Smooth muscle cell (in vitro differentiated cells): ENCODE measurements around the gene SARM1. TPM values are rescaled to one million over a fixed set of nuclear protein-coding genes. Genes with fewer than 3 reads are reported as not detected.

Source experiments
- DNase-seq: peaks from one replicate; lab custom pipeline; 2025; ENCODE audit not compliant: unreplicated experiment; lab: John Stamatoyannopoulos, UW
- H2AFZ ChIP-seq: fragments of 200-600 bp; sonication (generic); 2 replicates; pipeline ENCODE4 v1.6.0; 2016; ENCODE audit warnings: antibody characterized with exemption, low read depth, mild to moderate bottlenecking
- H3F3A ChIP-seq: fragments of 200-600 bp; sonication (generic); 2 replicates; pipeline ENCODE4 v1.6.0; 2017; ENCODE audit warnings: antibody characterized with exemption, low read depth
- H3K27ac ChIP-seq: fragments of 200-600 bp; sonication (generic); 2 replicates; pipeline ENCODE4 v1.5.1; 2016; ENCODE audit warnings: low read depth, mild to moderate bottlenecking
- H3K27me3 ChIP-seq: fragments of 200-600 bp; sonication (generic); 2 replicates; pipeline ENCODE4 v1.6.1; 2016; ENCODE audit warnings: low read depth, mild to moderate bottlenecking
- H3K36me3 ChIP-seq: fragments of 200-600 bp; sonication (generic); 2 replicates; pipeline ENCODE4 v1.5.1; 2016; ENCODE audit warnings: low read depth
- H3K4me1 ChIP-seq: fragments of 200-600 bp; sonication (generic); 2 replicates; pipeline ENCODE4 v1.5.1; 2016; ENCODE audit warnings: low read depth
- H3K4me2 ChIP-seq: fragments of 200-600 bp; sonication (generic); 2 replicates; pipeline ENCODE4 v1.6.0; 2016; ENCODE audit warnings: mild to moderate bottlenecking
- H3K4me3 ChIP-seq: fragments of 200-600 bp; sonication (generic); 2 replicates; pipeline ENCODE4 v1.5.1; 2016; ENCODE audit warnings: mild to moderate bottlenecking
- H3K79me2 ChIP-seq: fragments of 200-600 bp; sonication (generic); 2 replicates; pipeline ENCODE4 v1.6.0; 2016; ENCODE audit warnings: low read depth, mild to moderate bottlenecking
- H3K9ac ChIP-seq: fragments of 200-600 bp; sonication (generic); 2 replicates; pipeline ENCODE4 v1.6.0; 2016; ENCODE audit warnings: low read depth
- H3K9me3 ChIP-seq: fragments of 200-600 bp; sonication (generic); replicated peaks from 2 replicates; pipeline ENCODE4 v1.5.1; 2016; ENCODE audit warnings: low read depth
- H4K20me1 ChIP-seq: fragments of 200-600 bp; sonication (generic); 2 replicates; pipeline ENCODE4 v1.6.0; 2016; ENCODE audit warnings: low read depth
- CTCF ChIP-seq: fragments of 200-600 bp; sonication (generic); IDR thresholded peaks from 2 replicates; pipeline ENCODE4 v1.5.1; 2017; ENCODE audit warnings: borderline replicate concordance, mild to moderate bottlenecking, antibody characterized with exemption; ENCODE audit not compliant: insufficient read depth, poor library complexity, severe bottlenecking
- WGBS: methylation state at CpG from one replicate; pipeline ENCODE4 v1.1.7; 2016; ENCODE audit warnings: low lambda C conversion rate; 5-methylcytosine and 5-hydroxymethylcytosine counted together
- polyA plus RNA-seq: library from polyadenylated mRNA; unstranded; fragments of >200 nt; fragmentation: Nextera tagmentation; extraction: Ambion mirVana; gene quantifications from 2 replicates; pipeline ENCODE4 v1.2.1, GENCODE V29; 2016
- total RNA-seq: library from RNA; depleted of rRNA; stranded (reverse); fragments of >200 nt; gene quantifications from 2 replicates; pipeline ENCODE4 v1.2.3, GENCODE V29; 2014

The SARM1 gene
- total and polyA plus RNA-seq, 2 experiments from 2014 or later, result 8.3 to 13.4 TPM

- H2AFZ ChIP-seq, result no peak overlapping the region
- no peak for TF ChIP-seq CTCF
- no peaks in the 10 kb centered on the region for H4K20me1 ChIP-seq
- no peaks in the 10 kb centered on the region for H3K36me3 ChIP-seq
- no peaks in the 10 kb centered on the region for H3K79me2 ChIP-seq
- DNase-seq, result no peak
- peaks cover 6% of the 10 kb centered on the region for H3K4me1 ChIP-seq
- peak overlapping the region; percentile 100 for H3K4me2 ChIP-seq
- WGBS, result 58% methylated on average over 33 of the region's 33 CpGs
- H3F3A ChIP-seq, result no peaks in the 10 kb centered on the region
- H3K9ac ChIP-seq, result no peak overlapping the region
- H3K9me3 ChIP-seq, result no peaks in the 10 kb centered on the region
- H3K27me3 ChIP-seq, result no peaks in the 10 kb centered on the region
- peak overlapping the region; percentile 95 for H3K4me3 ChIP-seq
- no peak overlapping the region for H3K27ac ChIP-seq
Measured at GRCh38 chr17:28404812-28405570, 33.5 kb downstream of the SARM1 start.

GRCh38 chr17:28405632-28406472 is 34.4 kb downstream of the SARM1 start, which contains the start of gene SLC46A1:
SLC46A1 (minus strand) TSS chr17:28406212; CDS start chr17:28406114, 98 bp downstream.
- no peaks in the 10 kb centered on the region for H3K9me3 ChIP-seq
- H3F3A ChIP-seq, result no peaks in the 10 kb centered on the region
- peak within 1 kb of the TSS; percentile 98 for H2AFZ ChIP-seq
- peak within 1 kb of the TSS; percentile 95 for H3K4me3 ChIP-seq
- TF ChIP-seq CTCF, result no peak
- H3K9ac ChIP-seq, result peak within 1 kb of the TSS; percentile 26
- H3K36me3 ChIP-seq, result no peaks in the 10 kb centered on the region
- H3K27ac ChIP-seq, result no peak within 1 kb of the TSS
- peak within 1 kb of the TSS; percentile 100 for H3K4me2 ChIP-seq
- no peaks in the 10 kb centered on the region for H3K79me2 ChIP-seq
- no peaks in the 10 kb centered on the region for H3K27me3 ChIP-seq
- H3K4me1 ChIP-seq, result peaks cover 6% of the 10 kb centered on the region
- H4K20me1 ChIP-seq, result no peaks in the 10 kb centered on the region
- DNase-seq, result peak; percentile 44
- WGBS, result 1% methylated on average over 59 of the region's 70 CpGs

DNA sequence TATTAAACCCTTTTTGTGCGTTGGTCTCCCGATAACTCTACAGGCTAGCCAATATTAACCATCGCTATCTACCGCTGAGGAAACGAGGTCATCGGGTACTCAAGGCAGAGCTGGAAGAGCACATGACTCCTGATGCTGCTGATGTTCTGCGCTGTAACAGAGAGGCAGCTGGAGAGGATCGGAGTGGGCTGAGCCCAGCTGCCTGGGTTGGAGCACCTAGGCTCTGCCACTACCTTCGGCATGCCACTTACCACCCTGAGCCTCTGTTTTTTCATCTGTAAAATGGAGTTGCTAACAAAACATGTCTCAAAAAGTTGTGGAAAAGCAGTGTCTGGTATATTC is 35.0 kb downstream of the SARM1 start:
- no peaks in the 10 kb centered on the region for H3K27me3 ChIP-seq
- H2AFZ ChIP-seq, result peak overlapping the region; percentile 98
- 19% methylated on average over 9 of the region's 9 CpGs for WGBS
- H3K9me3 ChIP-seq, result no peaks in the 10 kb centered on the region
- H3K79me2 ChIP-seq, result no peaks in the 10 kb centered on the region
- no peaks in the 10 kb centered on the region for H3F3A ChIP-seq
- H3K36me3 ChIP-seq, result no peaks in the 10 kb centered on the region
- no peak for TF ChIP-seq CTCF
- peaks cover 6% of the 10 kb centered on the region for H3K4me1 ChIP-seq
- no peak for DNase-seq
- no peaks in the 10 kb centered on the region for H4K20me1 ChIP-seq
- H3K27ac ChIP-seq, result no peak overlapping the region
- no peak overlapping the region for H3K9ac ChIP-seq
- peak overlapping the region; percentile 95 for H3K4me3 ChIP-seq
- H3K4me2 ChIP-seq, result peak overlapping the region; percentile 100
